GM12878 (cell line): Measurements from ENCODE around the gene SCAF8. TPM values are rescaled to one million over a fixed set of nuclear protein-coding genes. Genes with fewer than 3 reads are reported as not detected.

Experiments used
- ATAC-seq: fragments of 200-7000 bp; cut with Tn5 transposase; 3 replicates; pipeline ENCODE4 v1.9.1; 2020; ENCODE audit warnings: mild to moderate bottlenecking, moderate library complexity
- BruUV-seq: library from RNA; stranded (reverse); fragments of 400-500 nt; replicated peaks from 2 replicates; lab custom pipeline; 2021; lab: Mats Ljungman, UMichigan
- CTCF ChIA-PET: fragments of 300-600 bp; sonication (Branson Sonifier 250); formaldehyde crosslinking; extraction: SDS; loops from one replicate; lab custom pipeline; 2021; ENCODE audit warnings: inconsistent platforms; lab: Yijun Ruan, JAX
- POLR2A ChIA-PET: fragments of 350-600 bp; formaldehyde crosslinking; extraction: SDS; loops from one replicate; lab custom pipeline; 2021; ENCODE audit warnings: inconsistent platforms; lab: Charles Lee
- RAD21 ChIA-PET: fragments of 300-600 bp; sonication (Branson Sonifier 250); formaldehyde crosslinking; loops from one replicate; lab custom pipeline; 2023; ENCODE audit warnings: antibody characterized with exemption; ENCODE audit not compliant: unreplicated experiment; lab: Charles Lee
- SMC1A ChIA-PET: fragments of 300-600 bp; sonication (Branson Sonifier 250); formaldehyde crosslinking; loops from one replicate; lab custom pipeline; 2023; ENCODE audit not compliant: unreplicated experiment, uncharacterized antibody; lab: Charles Lee
- DNase-seq: peaks from one replicate; pipeline ENCODE4 v3.0.0-alpha.2; 2011; ENCODE audit warnings: low read depth, low spot score
- FAIRE-seq: peaks from 3 replicates; lab custom pipeline; 2011; peaks lifted over from hg19 to GRCh38; lab: Jason Lieb, UNC
- H2AFZ ChIP-seq: 2 replicates; pipeline ENCODE4 v1.6.0; 2011; ENCODE audit warnings: low read depth, low read length, control low read depth; ENCODE audit not compliant: control insufficient read depth
- H3K27ac ChIP-seq: 2 replicates; pipeline ENCODE4 v1.5.1; 2011; ENCODE audit warnings: control low read depth; ENCODE audit not compliant: control insufficient read depth, insufficient read depth
- H3K27me3 ChIP-seq, 2 experiments: replicated peaks in 1 of 2; 2 replicates each; pipeline versions ENCODE4 v1.6.0 to v1.6.1; 2011; ENCODE audit warnings: low read length in 1 of 2; ENCODE audit not compliant: control insufficient read depth in 2 of 2, insufficient read depth in 2 of 2
- H3K36me3 ChIP-seq, 2 experiments: 2 replicates each; pipeline ENCODE4 v1.5.1; 2011; ENCODE audit warnings: low read length in 1 of 2; ENCODE audit not compliant: control insufficient read depth in 2 of 2, insufficient read depth in 2 of 2
- H3K4me1 ChIP-seq: 2 replicates; pipeline ENCODE4 v1.6.1; 2011; ENCODE audit warnings: mild to moderate bottlenecking, low read length, moderate library complexity, mixed read lengths; ENCODE audit not compliant: control insufficient read depth, insufficient read depth
- H3K4me2 ChIP-seq: 2 replicates; pipeline ENCODE4 v1.6.0; 2011; ENCODE audit warnings: control low read depth; ENCODE audit not compliant: control insufficient read depth, insufficient read depth
- H3K4me3 ChIP-seq: fragments of 200-600 bp; sonication (generic); 2 replicates; pipeline ENCODE4 v1.5.1; 2016
- H3K79me2 ChIP-seq: 2 replicates; pipeline ENCODE4 v1.6.0; 2011; ENCODE audit warnings: low read length; ENCODE audit not compliant: control insufficient read depth, insufficient read depth
- H3K9ac ChIP-seq: 2 replicates; pipeline ENCODE4 v1.8.0; 2011; ENCODE audit warnings: low read length, control low read depth, mixed read lengths; ENCODE audit not compliant: control insufficient read depth, insufficient read depth
- H3K9me3 ChIP-seq: replicated peaks from 3 replicates; pipeline ENCODE4 v1.5.1; 2011; ENCODE audit warnings: mild to moderate bottlenecking, low read length; ENCODE audit not compliant: control insufficient read depth, insufficient read depth
- H4K20me1 ChIP-seq: 2 replicates; pipeline ENCODE4 v1.6.0; 2011; ENCODE audit not compliant: control insufficient read depth, insufficient read depth
- GATAD2B ChIP-seq: fragments of 450-650 bp; conservative IDR thresholded peaks from 2 replicates; pipeline ENCODE4 v1.6.1; 2017; ENCODE audit warnings: low read depth, mild to moderate bottlenecking, moderate library complexity
- MEF2B ChIP-seq: fragments of 450-650 bp; IDR thresholded peaks from 2 replicates; pipeline ENCODE4 v1.6.1; 2018; ENCODE audit warnings: mild to moderate bottlenecking, moderate library complexity; ENCODE audit not compliant: partially characterized antibody, poor library complexity, severe bottlenecking
- POLR2AphosphoS5 ChIP-seq: IDR thresholded peaks from 2 replicates; pipeline ENCODE4 v1.6.1; 2011; ENCODE audit warnings: mild to moderate bottlenecking, low read length, inconsistent platforms
- RAD21 ChIP-seq: IDR thresholded peaks from 2 replicates; pipeline ENCODE4 v1.6.1; 2011; ENCODE audit warnings: mild to moderate bottlenecking, low read depth, low read length, moderate library complexity; ENCODE audit not compliant: insufficient read depth
- RCOR1 ChIP-seq: conservative IDR thresholded peaks from 2 replicates; pipeline ENCODE4 v1.6.1; 2012; ENCODE audit warnings: low read depth, low read length, improper control_type of control experiment
- TAF1 ChIP-seq: IDR thresholded peaks from 2 replicates; pipeline ENCODE4 v1.6.1; 2011; ENCODE audit warnings: mild to moderate bottlenecking, low read depth, low read length, borderline replicate concordance
- TCF7 ChIP-seq: IDR thresholded peaks from 2 replicates; pipeline ENCODE4 v1.6.1; 2014; ENCODE audit warnings: antibody characterized with exemption, borderline replicate concordance
- ZNF217 ChIP-seq: fragments of 450-650 bp; IDR thresholded peaks from 2 replicates; pipeline ENCODE4 v1.6.1; 2017; ENCODE audit warnings: antibody characterized with exemption, mild to moderate bottlenecking
- ZNF274 ChIP-seq: IDR thresholded peaks from one replicate; pipeline ENCODE4 v1.8.0; 2011; ENCODE audit not compliant: insufficient read length, insufficient read depth
- WGBS: methylation state at CpG from one replicate; pipeline ENCODE4 v1.1.6; 2016; ENCODE audit warnings: low lambda C conversion rate; ENCODE audit not compliant: insufficient replicate concordance, insufficient coverage; ENCODE audit errors: missing lambda C conversion rate; 5-methylcytosine and 5-hydroxymethylcytosine counted together
- in situ Hi-C: fragments of 300-500 bp; cut with MboI; formaldehyde crosslinking; loops from 9 replicates; pipeline ENCODE4 v1.14.3; 2018; ENCODE audit warnings: mixed read lengths
- intact Hi-C: fragments of 100-400 bp; cut with micrococcal nuclease; formaldehyde crosslinking; loops from one replicate; pipeline ENCODE4 v1.14.2; 2022; ENCODE audit not compliant: unreplicated experiment
- polyA plus RNA-seq, 11 experiments: library from polyadenylated mRNA; depleted of rRNA in 4 of 11; unstranded in 6 of 11; stranded (reverse) in 5 of 11; fragments of >200 nt; fragmentation: Nextera tagmentation in 4 of 11; fragmentation: Illumina TruSeq in 1 of 11; extraction: Ambion mirVana in 4 of 11; extraction: Trizol in 1 of 11; gene quantifications; 1 replicate in 1 of 11; 2 replicates in 10 of 11; pipeline versions ENCODE4 v1.2.1 to v1.2.3, GENCODE V29; 2011 to 2016; ENCODE audit warnings: inconsistent platforms in 2 of 11, missing spikeins in 2 of 11, low read depth in 1 of 11
- total RNA-seq, 4 experiments: library from RNA; depleted of rRNA in 3 of 4; stranded (reverse); fragments of >200 nt in 3 of 4; fragmentation: Illumina TruSeq in 1 of 4; extraction: Trizol in 1 of 4; gene quantifications; 2 replicates each; pipeline versions ENCODE4 v1.2.1 to v1.2.3, GENCODE V29; 2013 to 2021
- TF ChIP-seq, protein P1 (sequence below): IDR thresholded peaks from 2 replicates; pipeline ENCODE4 v1.6.1; 2011; ENCODE audit warnings: low read depth, low read length, improper control_type of control experiment, borderline replicate concordance
- TF ChIP-seq, protein P2 (sequence below): fragments of 150-350 bp; IDR thresholded peaks from 2 replicates; pipeline ENCODE4 v1.6.1; 2016; ENCODE audit warnings: low read depth, low read length
- TF ChIP-seq, protein P3 (sequence below): IDR thresholded peaks from 2 replicates; pipeline ENCODE4 v1.6.1; 2012; ENCODE audit warnings: mild to moderate bottlenecking, low read depth, low read length
- TF ChIP-seq, protein P4 (sequence below): fragments of 450-650 bp; IDR thresholded peaks from 2 replicates; pipeline ENCODE4 v1.6.1; 2017; ENCODE audit warnings: borderline replicate concordance

Gene SCAF8
- total and polyA plus RNA-seq, 10 of the 15 experiments (the other 5 are each of a cell fraction or from before 2014, with no cell fraction given), result 8.1 to 28.8 (median 15.9) TPM

DNA sequence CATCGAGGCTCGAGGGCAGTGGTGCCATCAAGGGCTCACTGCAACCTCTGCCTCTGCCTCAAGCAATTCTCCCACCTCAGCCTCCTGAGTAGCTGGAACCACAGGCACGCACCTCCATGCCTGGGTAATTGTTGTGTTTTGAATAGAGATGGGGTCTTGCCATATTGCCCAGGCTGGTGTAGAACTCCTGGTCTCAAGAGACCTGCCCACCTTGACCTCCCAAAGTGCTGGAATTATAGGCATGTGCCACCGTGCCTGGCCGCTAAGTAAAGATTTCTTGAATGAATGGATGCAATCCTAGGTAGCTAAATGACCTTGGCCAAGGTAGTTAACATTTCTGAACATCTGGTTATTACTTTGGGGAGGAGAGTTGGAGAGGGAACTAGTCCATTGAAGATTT, 7.4 kb downstream of the SCAF8 start:
- TF ChIP-seq POLR2AphosphoS5 (no peak), RCOR1 (no peak), RAD21 (no peak), ZNF217 (no peak), TAF1 (no peak), MEF2B (no peak), ZNF274 (no peak), GATAD2B (no peak), TCF7 (no peak)
- TF ChIP-seq, protein P1, sequence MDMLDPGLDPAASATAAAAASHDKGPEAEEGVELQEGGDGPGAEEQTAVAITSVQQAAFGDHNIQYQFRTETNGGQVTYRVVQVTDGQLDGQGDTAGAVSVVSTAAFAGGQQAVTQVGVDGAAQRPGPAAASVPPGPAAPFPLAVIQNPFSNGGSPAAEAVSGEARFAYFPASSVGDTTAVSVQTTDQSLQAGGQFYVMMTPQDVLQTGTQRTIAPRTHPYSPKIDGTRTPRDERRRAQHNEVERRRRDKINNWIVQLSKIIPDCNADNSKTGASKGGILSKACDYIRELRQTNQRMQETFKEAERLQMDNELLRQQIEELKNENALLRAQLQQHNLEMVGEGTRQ, result no peak
- TF ChIP-seq, protein P2, sequence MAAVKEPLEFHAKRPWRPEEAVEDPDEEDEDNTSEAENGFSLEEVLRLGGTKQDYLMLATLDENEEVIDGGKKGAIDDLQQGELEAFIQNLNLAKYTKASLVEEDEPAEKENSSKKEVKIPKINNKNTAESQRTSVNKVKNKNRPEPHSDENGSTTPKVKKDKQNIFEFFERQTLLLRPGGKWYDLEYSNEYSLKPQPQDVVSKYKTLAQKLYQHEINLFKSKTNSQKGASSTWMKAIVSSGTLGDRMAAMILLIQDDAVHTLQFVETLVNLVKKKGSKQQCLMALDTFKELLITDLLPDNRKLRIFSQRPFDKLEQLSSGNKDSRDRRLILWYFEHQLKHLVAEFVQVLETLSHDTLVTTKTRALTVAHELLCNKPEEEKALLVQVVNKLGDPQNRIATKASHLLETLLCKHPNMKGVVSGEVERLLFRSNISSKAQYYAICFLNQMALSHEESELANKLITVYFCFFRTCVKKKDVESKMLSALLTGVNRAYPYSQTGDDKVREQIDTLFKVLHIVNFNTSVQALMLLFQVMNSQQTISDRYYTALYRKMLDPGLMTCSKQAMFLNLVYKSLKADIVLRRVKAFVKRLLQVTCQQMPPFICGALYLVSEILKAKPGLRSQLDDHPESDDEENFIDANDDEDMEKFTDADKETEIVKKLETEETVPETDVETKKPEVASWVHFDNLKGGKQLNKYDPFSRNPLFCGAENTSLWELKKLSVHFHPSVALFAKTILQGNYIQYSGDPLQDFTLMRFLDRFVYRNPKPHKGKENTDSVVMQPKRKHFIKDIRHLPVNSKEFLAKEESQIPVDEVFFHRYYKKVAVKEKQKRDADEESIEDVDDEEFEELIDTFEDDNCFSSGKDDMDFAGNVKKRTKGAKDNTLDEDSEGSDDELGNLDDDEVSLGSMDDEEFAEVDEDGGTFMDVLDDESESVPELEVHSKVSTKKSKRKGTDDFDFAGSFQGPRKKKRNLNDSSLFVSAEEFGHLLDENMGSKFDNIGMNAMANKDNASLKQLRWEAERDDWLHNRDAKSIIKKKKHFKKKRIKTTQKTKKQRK, result no peak
- TF ChIP-seq, protein P3, sequence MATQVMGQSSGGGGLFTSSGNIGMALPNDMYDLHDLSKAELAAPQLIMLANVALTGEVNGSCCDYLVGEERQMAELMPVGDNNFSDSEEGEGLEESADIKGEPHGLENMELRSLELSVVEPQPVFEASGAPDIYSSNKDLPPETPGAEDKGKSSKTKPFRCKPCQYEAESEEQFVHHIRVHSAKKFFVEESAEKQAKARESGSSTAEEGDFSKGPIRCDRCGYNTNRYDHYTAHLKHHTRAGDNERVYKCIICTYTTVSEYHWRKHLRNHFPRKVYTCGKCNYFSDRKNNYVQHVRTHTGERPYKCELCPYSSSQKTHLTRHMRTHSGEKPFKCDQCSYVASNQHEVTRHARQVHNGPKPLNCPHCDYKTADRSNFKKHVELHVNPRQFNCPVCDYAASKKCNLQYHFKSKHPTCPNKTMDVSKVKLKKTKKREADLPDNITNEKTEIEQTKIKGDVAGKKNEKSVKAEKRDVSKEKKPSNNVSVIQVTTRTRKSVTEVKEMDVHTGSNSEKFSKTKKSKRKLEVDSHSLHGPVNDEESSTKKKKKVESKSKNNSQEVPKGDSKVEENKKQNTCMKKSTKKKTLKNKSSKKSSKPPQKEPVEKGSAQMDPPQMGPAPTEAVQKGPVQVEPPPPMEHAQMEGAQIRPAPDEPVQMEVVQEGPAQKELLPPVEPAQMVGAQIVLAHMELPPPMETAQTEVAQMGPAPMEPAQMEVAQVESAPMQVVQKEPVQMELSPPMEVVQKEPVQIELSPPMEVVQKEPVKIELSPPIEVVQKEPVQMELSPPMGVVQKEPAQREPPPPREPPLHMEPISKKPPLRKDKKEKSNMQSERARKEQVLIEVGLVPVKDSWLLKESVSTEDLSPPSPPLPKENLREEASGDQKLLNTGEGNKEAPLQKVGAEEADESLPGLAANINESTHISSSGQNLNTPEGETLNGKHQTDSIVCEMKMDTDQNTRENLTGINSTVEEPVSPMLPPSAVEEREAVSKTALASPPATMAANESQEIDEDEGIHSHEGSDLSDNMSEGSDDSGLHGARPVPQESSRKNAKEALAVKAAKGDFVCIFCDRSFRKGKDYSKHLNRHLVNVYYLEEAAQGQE, result no peak
- TF ChIP-seq, protein P4, sequence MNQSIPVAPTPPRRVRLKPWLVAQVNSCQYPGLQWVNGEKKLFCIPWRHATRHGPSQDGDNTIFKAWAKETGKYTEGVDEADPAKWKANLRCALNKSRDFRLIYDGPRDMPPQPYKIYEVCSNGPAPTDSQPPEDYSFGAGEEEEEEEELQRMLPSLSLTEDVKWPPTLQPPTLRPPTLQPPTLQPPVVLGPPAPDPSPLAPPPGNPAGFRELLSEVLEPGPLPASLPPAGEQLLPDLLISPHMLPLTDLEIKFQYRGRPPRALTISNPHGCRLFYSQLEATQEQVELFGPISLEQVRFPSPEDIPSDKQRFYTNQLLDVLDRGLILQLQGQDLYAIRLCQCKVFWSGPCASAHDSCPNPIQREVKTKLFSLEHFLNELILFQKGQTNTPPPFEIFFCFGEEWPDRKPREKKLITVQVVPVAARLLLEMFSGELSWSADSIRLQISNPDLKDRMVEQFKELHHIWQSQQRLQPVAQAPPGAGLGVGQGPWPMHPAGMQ, result no peak
- TF ChIP-seq, all 136 proteins: peak for 0
- SMC1A ChIA-PET, result interaction anchor here (1.0 to 1.3 kb wide), 2 partner anchors 8 to 59 kb away, joined by 4 read pairs; no protein-coding TSS in a partner anchor
- Histone ChIP-seq H3K4me2 (no peak overlapping the region), H3K27me3 (no peaks in the 10 kb centered on the region), H3K9me3 (peaks cover 2% of the 10 kb centered on the region), H4K20me1 (no peaks in the 10 kb centered on the region; the same call in 1 of the 2 replicates), H2AFZ (no peak overlapping the region), H3K4me1 (peaks cover 5% of the 10 kb centered on the region; the same call in 1 of the 2 replicates), H3K27ac (no peak overlapping the region), H3K36me3 (peaks cover 2 to 7% of the 10 kb centered on the region in 2 experiments; a peak in 3 of 4 replicates), H3K79me2 (peaks cover 89% of the 10 kb centered on the region), H3K4me3 (no peak overlapping the region), H3K9ac (no peak overlapping the region)
- RAD21 ChIA-PET, result no interaction called here
- in situ Hi-C loops, result loop anchor here (25.0 kb wide), 1 partner anchor 1753 kb away; the partner anchor contains the start of gene FBXO5
- POLR2A ChIA-PET, result interaction anchor here (1.1 kb wide), 1 partner anchor 575 kb away, joined by 3 read pairs; no protein-coding TSS in a partner anchor
- no peak for FAIRE-seq
- no TSS peak for BruUV-seq
- CTCF ChIA-PET, result interaction anchor here (0.7 to 1.6 kb wide), 3 partner anchors 10 to 65 kb away, joined by 3 read pairs; no protein-coding TSS in a partner anchor
- ATAC-seq, result no peak
- intact Hi-C loops, result no loop called here
- WGBS, result 98% methylated on average over 3 of the region's 5 CpGs
- DNase-seq, result no peak
